NB4 (cell line): ENCODE data around the gene PPFIBP2.

ENCODE experiments used
- DNase-seq: peaks from one replicate; pipeline ENCODE4 v3.0.0; 2010; ENCODE audit warnings: low read depth
- H3K4me3 ChIP-seq: one replicate; pipeline ENCODE4 v1.5.1; 2011; ENCODE audit warnings: mild to moderate bottlenecking, low read depth, low read length, moderate library complexity
- CTCF ChIP-seq: IDR thresholded peaks from one replicate; pipeline ENCODE4 v1.5.1; 2012; ENCODE audit warnings: low read depth, low read length
- MAX ChIP-seq: IDR thresholded peaks from 2 replicates; pipeline ENCODE4 v1.6.1; 2011; ENCODE audit warnings: low read depth, low read length
- MYC ChIP-seq: IDR thresholded peaks from 2 replicates; pipeline ENCODE4 v1.6.1; 2011; ENCODE audit warnings: low read depth, low read length
- POLR2A ChIP-seq: IDR thresholded peaks from 2 replicates; pipeline ENCODE4 v1.6.1; 2011; ENCODE audit warnings: mild to moderate bottlenecking; ENCODE audit not compliant: insufficient read length; ENCODE audit errors: extremely low read depth

PPFIBP2 gene

GRCh38 chr11:7493670-7494069 lies 20.1 kb upstream of the PPFIBP2 start:
- no peak for DNase-seq
- TF ChIP-seq MAX = no peak
- no peak for TF ChIP-seq MYC
- TF ChIP-seq POLR2A = no peak
- no peak for TF ChIP-seq CTCF
- H3K4me3 ChIP-seq = no peak overlapping the region

GRCh38 chr11:7494086-7494745 lies 19.6 kb upstream of the PPFIBP2 start:
- no peak for DNase-seq
- TF ChIP-seq CTCF = no peak
- no peak for TF ChIP-seq POLR2A
- no peak for TF ChIP-seq MAX
- TF ChIP-seq MYC = no peak
- H3K4me3 ChIP-seq = no peak overlapping the region

GRCh38 chr11:7495882-7496551 lies 17.8 kb upstream of the PPFIBP2 start:
- DNase-seq = peak; percentile 57
- no peak overlapping the region for H3K4me3 ChIP-seq
- TF ChIP-seq CTCF (no peak), MAX (no peak), POLR2A (no peak), MYC (no peak)

GRCh38 chr11:7498193-7498592 lies 15.6 kb upstream of the PPFIBP2 start:
- TF ChIP-seq MAX = no peak
- TF ChIP-seq POLR2A = no peak
- TF ChIP-seq MYC = no peak
- TF ChIP-seq CTCF = no peak
- H3K4me3 ChIP-seq = no peak overlapping the region
- DNase-seq = no peak

GRCh38 chr11:7499081-7499480 lies 14.7 kb upstream of the PPFIBP2 start:
- no peak overlapping the region for H3K4me3 ChIP-seq
- no peak for TF ChIP-seq POLR2A
- no peak for TF ChIP-seq MYC
- no peak for TF ChIP-seq MAX
- TF ChIP-seq CTCF = no peak
- DNase-seq = no peak
